ENCODE data around the gene AOX1.

DNA sequence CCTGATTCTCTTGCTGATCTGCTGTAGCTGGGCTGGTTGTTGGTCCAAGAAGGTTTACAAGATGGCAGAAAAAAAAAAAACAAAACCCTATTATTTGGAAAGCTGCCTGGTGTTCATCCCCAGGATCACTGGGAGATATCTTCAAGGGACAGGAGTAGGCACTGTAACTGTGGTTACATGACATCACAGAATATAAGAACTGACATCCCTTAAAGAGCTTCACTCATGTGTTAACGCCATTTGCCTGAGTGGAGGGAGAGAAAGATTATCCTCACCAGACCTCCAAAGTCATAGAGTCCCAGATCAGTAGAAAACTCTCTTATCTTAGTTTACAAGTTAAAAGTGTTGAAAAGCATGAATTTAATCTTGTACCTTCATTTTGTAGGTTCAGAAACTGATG is 130.6 kb downstream of the AOX1 start:
- TF ChIP-seq POLR2A (IDR thresholded peaks at IDR 0.05), result no peak
- TF ChIP-seq, protein P1, sequence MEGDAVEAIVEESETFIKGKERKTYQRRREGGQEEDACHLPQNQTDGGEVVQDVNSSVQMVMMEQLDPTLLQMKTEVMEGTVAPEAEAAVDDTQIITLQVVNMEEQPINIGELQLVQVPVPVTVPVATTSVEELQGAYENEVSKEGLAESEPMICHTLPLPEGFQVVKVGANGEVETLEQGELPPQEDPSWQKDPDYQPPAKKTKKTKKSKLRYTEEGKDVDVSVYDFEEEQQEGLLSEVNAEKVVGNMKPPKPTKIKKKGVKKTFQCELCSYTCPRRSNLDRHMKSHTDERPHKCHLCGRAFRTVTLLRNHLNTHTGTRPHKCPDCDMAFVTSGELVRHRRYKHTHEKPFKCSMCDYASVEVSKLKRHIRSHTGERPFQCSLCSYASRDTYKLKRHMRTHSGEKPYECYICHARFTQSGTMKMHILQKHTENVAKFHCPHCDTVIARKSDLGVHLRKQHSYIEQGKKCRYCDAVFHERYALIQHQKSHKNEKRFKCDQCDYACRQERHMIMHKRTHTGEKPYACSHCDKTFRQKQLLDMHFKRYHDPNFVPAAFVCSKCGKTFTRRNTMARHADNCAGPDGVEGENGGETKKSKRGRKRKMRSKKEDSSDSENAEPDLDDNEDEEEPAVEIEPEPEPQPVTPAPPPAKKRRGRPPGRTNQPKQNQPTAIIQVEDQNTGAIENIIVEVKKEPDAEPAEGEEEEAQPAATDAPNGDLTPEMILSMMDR (IDR thresholded peaks at IDR 0.05), result no peak
- TF ChIP-seq POLR2AphosphoS5 (IDR thresholded peaks at IDR 0.05), result no peak

Data from sigmoid colon (tissue), 4 donors.